HFFc6 (cell line): ENCODE measurements around the gene TGFBI. TPM values are rescaled to one million over a fixed set of nuclear protein-coding genes. Genes with fewer than 3 reads are reported as not detected.

Experiments used
- DNase-seq: peaks from one replicate; pipeline ENCODE4 v3.0.0-alpha.2; 2018
- H3K27ac Mint-ChIP-seq: 2 replicates; pipeline ENCODE4 v1.8.0; 2020; ENCODE audit warnings: mild to moderate bottlenecking, mixed read lengths
- H3K27me3 Mint-ChIP-seq: 2 replicates; pipeline ENCODE4 v1.8.0; 2021; ENCODE audit warnings: mild to moderate bottlenecking, moderate library complexity, mixed read lengths; ENCODE audit not compliant: insufficient read depth
- H3K36me3 Mint-ChIP-seq: 2 replicates; pipeline ENCODE4 v1.8.0; 2021; ENCODE audit warnings: low read depth, mixed read lengths
- H3K4me1 Mint-ChIP-seq: 2 replicates; pipeline ENCODE4 v1.8.0; 2020; ENCODE audit warnings: low read depth, mixed read lengths
- H3K4me3 Mint-ChIP-seq: 2 replicates; pipeline ENCODE4 v1.8.0; 2020; ENCODE audit warnings: mild to moderate bottlenecking, moderate library complexity, mixed read lengths
- H3K9me3 Mint-ChIP-seq: 2 replicates; pipeline ENCODE4 v1.8.0; 2020; ENCODE audit warnings: mild to moderate bottlenecking, mixed read lengths
- total RNA-seq, 6 experiments: library from RNA; stranded (reverse); fragmentation: NEBNext Ultra II Directional; extraction: Animal tissue kit (Norgen Biotek cat#: 25700); gene quantifications; 2 replicates in 1 of 6; 3 replicates in 5 of 6; pipeline ENCODE4 v1.2.3, GENCODE V29; 2021
- TF ChIP-seq, protein P1 (sequence below): fragments of 200-600 bp; sonication (generic); IDR thresholded peaks from 2 replicates; pipeline ENCODE4 v1.5.0; 2021; ENCODE audit warnings: antibody characterized with exemption, mild to moderate bottlenecking

TGFBI gene
- total RNA-seq, 6 experiments from 2014 or later: 529 to 911 (median 784) TPM

DNA sequence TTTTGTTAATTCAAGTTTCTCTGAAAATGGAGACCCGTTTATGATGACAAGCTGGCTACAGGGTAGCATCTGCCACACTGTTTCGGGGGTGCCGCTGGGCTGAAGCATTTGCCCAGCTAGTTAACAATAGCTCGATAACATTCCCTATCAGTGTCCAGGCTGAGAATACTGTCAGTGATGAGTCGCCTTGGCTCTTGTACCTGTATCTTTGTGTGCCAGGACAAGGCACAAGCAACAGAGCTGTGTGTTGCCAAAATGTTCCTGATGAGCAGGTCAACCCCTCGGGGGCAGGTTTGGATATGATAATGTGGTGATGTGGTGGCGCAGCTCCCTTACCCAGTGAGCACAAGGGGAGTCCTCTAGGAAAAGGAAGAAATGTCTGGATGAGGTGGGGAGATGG, 7.0 kb downstream of the TGFBI start:
- DNase-seq: no peak
- H3K4me1 Mint-ChIP-seq: peaks cover 75% of the 10 kb centered on the region
- H3K27ac Mint-ChIP-seq: peak overlapping the region; percentile 74
- peaks cover 50% of the 10 kb centered on the region for H3K36me3 Mint-ChIP-seq
- TF ChIP-seq, protein P1, sequence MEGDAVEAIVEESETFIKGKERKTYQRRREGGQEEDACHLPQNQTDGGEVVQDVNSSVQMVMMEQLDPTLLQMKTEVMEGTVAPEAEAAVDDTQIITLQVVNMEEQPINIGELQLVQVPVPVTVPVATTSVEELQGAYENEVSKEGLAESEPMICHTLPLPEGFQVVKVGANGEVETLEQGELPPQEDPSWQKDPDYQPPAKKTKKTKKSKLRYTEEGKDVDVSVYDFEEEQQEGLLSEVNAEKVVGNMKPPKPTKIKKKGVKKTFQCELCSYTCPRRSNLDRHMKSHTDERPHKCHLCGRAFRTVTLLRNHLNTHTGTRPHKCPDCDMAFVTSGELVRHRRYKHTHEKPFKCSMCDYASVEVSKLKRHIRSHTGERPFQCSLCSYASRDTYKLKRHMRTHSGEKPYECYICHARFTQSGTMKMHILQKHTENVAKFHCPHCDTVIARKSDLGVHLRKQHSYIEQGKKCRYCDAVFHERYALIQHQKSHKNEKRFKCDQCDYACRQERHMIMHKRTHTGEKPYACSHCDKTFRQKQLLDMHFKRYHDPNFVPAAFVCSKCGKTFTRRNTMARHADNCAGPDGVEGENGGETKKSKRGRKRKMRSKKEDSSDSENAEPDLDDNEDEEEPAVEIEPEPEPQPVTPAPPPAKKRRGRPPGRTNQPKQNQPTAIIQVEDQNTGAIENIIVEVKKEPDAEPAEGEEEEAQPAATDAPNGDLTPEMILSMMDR: no peak
- H3K27me3 Mint-ChIP-seq: no peaks in the 10 kb centered on the region; the same call in 1 of the 2 replicates
- H3K4me3 Mint-ChIP-seq: no peak overlapping the region; the same call in 1 of the 2 replicates
- peaks cover 12% of the 10 kb centered on the region for H3K9me3 Mint-ChIP-seq

DNA sequence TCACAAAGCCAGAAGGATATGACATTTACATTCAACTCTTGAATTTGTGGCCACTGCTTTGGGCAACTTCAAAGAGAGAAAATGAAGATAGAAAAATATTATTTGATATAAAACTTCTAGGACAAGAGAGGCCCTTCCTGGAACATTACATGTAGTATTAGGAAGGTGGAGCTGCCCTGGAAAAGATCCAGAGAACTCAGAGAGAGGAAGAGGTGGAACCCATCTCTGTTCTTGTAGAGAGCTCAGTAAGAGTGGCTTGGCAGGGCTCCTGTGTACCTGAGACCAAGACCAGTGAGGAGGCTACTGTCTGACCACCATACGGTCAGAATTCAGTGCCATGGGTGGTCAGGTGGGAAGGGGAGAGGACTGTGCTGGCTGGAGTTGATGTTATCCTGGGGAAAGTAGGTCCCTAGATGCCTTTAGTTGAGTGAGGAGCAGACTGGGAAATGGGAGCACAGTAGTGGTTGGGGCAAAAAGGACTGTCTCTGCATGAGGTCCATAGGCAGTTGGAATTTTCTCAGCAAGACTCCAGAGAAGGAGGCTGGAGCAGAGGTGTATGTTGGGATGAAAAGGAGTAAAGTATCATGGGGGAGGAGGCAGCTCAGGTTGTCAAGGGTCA, 7.6 kb downstream of the TGFBI start:
- Mint-ChIP-seq H3K4me1 (peaks cover 74% of the 10 kb centered on the region), H3K9me3 (peaks cover 12% of the 10 kb centered on the region), H3K27ac (peak overlapping the region; percentile 74), H3K36me3 (peaks cover 50% of the 10 kb centered on the region), H3K27me3 (no peaks in the 10 kb centered on the region; the same call in 1 of the 2 replicates), H3K4me3 (peak overlapping the region; percentile 12)
- DNase-seq: no peak
- TF ChIP-seq, protein P1: no peak

DNA sequence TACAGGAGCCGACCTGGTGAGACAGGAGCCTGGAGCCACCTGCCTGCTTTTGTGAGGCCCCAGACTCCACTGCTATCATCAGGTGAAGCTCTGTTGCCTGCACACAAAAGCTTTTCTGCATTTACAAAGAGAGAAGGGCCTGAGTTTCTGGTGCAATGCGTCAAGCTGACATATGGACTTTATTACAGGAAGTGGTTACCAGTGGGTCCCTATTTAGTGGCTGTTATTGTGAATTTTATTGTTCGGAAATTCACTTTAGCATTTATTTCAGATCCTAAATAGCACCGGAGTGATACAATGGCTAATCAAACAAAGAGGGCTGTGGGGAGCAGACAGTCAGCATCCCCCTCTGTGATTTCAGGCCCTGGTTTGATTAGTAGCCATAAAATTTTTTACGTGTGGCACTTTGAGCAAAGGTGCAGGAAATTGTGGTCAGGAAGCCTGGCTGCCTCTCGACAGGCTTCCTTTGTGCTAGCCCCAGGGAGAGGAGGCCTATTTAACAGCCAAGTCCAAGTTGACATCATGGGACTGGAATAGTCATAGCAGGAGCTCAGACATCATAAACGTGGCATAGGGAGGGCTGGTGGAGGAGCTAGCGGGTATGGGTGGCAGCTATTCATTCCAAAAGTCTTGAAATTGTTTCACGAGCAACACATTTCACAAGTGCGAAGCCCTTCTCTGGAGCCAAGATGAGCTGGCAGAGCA, 8.4 kb downstream of the TGFBI start:
- peaks cover 50% of the 10 kb centered on the region for H3K36me3 Mint-ChIP-seq
- peaks cover 12% of the 10 kb centered on the region for H3K9me3 Mint-ChIP-seq
- TF ChIP-seq, protein P1: no peak
- DNase-seq: peak; percentile 79
- H3K4me1 Mint-ChIP-seq: peaks cover 74% of the 10 kb centered on the region
- peak overlapping the region; percentile 12 for H3K4me3 Mint-ChIP-seq
- H3K27ac Mint-ChIP-seq: peak overlapping the region; percentile 74
- no peaks in the 10 kb centered on the region; the same call in 1 of the 2 replicates for H3K27me3 Mint-ChIP-seq

DNA sequence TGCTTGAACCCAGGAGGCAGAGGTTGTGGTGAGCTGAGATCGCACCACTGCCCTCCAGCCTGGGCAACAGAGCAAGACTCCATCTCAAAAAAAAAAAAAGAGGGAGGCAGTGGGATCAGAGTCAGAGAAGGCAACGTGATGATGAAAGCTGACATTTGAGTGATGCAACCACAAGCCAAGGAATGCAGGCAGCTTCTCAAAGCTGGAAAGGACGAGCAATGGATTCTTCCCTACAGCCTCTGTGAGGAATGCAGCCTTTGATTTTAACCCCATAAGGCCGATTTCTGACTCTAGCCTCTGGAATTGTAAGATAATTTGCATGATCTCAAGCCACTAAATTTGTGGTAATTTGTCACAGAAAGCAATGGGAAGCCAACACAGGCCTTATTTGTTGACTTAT, 9.8 kb downstream of the TGFBI start:
- H3K4me3 Mint-ChIP-seq: no peak overlapping the region
- no peak for DNase-seq
- TF ChIP-seq, protein P1: no peak
- peaks cover 46% of the 10 kb centered on the region for H3K36me3 Mint-ChIP-seq
- H3K9me3 Mint-ChIP-seq: peaks cover 12% of the 10 kb centered on the region
- H3K27me3 Mint-ChIP-seq: no peaks in the 10 kb centered on the region; the same call in 1 of the 2 replicates
- H3K4me1 Mint-ChIP-seq: peaks cover 67% of the 10 kb centered on the region
- H3K27ac Mint-ChIP-seq: no peak overlapping the region

DNA sequence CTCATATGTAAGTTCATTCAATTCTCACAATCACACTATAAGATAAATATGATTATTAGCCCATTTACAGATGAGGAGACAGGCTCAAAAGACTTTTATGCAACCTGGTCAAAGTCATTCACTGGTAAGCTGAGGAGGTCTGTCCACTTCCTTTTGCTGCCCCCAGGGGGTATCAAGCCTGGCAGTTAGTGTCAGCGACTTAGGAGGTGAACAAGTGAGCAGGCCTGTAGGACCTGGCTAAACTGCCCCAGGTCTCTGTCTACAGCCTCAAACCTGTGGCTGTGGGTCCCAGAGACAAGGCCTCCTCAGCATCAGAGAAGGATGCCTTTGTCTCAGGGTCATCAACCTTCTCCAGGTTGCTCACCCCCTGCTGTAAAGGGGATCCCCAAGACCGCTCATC, 10.4 kb downstream of the TGFBI start:
- no peak for DNase-seq
- Mint-ChIP-seq H3K4me3 (no peak overlapping the region), H3K27me3 (no peaks in the 10 kb centered on the region; the same call in 1 of the 2 replicates), H3K36me3 (peaks cover 44% of the 10 kb centered on the region), H3K27ac (no peak overlapping the region), H3K9me3 (peaks cover 12% of the 10 kb centered on the region), H3K4me1 (peaks cover 61% of the 10 kb centered on the region)
- TF ChIP-seq, protein P1: peak; percentile 37; the same call in 1 of the 2 replicates
